HG03571 (cell line): ENCODE measurements around the gene CLIP4.

Experiments
- ATAC-seq: cut with Tn5 transposase; IDR thresholded peaks from one replicate; pipeline ENCODE4 v1.9.1; 2021; ENCODE audit not compliant: unreplicated experiment

The CLIP4 gene

DNA sequence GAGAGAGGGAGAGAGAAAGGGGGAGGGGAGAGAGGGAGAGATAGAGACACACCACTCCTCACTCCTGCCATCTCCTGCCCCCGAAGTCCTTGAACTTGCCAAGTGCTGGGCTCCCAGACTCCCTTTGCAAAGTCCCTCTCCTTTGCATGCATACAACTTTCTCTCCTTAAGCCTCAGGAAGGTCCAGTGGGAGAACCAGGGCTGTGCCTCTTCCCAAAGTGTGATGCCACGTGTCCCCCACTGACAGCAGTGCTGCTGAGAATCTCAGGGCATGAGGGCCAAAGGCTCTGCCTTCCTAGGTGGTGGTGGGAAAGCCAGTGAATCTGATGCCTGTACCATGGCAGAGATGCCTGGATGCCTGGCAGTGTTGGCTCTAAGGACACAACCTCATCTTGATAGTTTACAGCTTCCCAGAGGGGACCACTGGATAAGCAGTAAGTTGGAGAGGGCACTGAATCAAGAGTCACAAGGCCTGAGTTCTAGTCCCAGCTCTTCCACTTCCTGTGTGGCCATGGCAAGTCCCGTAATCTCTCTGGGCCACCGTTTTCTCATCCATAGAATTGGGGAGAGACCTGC lies 103.4 kb downstream of the CLIP4 start:
- no peak for ATAC-seq

DNA sequence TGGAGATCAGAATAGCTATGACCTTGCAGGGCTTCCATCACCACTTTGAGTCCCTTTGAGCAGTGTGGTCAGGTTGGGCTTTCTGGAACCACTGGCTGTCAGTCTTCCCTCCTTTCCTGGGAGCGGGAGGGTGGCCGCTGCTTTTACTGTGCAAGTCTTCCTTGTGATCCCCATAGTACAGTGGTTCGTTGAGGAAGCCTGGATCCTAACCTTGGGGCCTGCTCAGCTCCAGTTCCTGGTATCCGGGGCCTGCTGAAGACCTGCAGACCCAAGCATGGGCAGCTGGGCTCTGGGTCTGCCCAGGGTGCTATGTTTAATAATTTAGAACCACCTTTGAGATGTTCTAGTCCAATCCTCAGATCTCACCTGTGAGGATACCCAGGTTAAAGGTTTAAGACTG lies 104.2 kb downstream of the CLIP4 start:
- ATAC-seq: no peak

- ATAC-seq: no peak
These were observed 105.5 kb downstream of the CLIP4 start for GRCh38 chr2:29220506-29221270.

DNA sequence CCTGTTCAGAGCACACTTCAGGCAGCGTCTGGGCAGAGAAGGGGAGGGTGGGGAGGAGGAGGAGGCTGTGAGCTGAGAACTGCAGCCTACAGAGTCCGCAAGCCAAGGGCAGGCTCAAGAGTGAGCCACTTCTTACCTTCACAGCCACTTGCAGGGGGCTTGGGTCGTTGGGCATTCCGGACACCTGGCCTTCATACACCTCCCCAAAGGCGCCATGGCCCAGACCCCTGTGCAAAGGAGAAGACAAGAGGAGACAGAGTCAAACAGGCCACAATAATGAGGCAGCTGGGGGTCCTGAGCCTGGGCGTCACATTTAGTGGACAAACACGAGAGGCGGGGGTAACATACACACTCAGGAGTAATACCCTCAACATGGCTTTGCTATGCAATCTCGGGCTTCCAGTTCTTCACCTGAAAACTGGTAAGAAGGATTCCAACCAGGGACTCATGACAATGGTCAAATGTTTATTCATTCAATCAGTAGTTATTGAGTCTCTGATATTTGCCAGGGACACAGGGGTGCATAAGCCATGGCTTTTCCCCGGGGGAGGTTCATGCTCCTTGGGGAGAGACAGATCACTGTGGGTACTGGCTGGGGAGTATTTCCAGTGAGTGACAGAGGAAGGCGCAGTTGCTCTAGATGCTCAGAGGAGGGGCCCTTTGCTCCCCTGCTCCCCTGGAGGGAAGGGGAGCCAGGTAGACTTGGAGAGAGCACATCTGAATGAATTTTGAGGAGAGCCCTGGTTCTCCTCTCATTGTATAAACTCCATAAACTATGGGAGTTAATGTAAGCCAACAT lies 107.4 kb downstream of the CLIP4 start:
- ATAC-seq: no peak

DNA sequence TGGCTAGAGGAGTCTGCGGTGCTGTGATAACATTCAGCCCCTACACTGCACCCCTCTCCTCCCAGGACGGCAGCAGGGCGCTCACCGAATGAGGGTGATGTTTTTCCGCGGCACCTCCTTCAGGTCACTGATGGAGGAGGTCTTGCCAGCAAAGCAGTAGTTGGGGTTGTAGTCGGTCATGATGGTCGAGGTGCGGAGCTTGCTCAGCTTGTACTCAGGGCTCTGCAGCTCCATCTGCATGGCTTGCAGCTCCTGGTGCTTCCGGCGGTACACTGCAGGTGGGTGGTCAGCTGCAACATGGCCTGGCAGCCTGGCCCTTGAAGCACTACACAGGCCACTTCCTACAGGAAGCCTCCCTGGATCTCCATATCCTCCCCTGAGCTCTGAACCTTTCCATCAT lies 108.0 kb downstream of the CLIP4 start:
- no peak for ATAC-seq

- ATAC-seq: no peak
These were observed 108.9 kb downstream of the CLIP4 start for GRCh38 chr2:29223851-29224692.

DNA sequence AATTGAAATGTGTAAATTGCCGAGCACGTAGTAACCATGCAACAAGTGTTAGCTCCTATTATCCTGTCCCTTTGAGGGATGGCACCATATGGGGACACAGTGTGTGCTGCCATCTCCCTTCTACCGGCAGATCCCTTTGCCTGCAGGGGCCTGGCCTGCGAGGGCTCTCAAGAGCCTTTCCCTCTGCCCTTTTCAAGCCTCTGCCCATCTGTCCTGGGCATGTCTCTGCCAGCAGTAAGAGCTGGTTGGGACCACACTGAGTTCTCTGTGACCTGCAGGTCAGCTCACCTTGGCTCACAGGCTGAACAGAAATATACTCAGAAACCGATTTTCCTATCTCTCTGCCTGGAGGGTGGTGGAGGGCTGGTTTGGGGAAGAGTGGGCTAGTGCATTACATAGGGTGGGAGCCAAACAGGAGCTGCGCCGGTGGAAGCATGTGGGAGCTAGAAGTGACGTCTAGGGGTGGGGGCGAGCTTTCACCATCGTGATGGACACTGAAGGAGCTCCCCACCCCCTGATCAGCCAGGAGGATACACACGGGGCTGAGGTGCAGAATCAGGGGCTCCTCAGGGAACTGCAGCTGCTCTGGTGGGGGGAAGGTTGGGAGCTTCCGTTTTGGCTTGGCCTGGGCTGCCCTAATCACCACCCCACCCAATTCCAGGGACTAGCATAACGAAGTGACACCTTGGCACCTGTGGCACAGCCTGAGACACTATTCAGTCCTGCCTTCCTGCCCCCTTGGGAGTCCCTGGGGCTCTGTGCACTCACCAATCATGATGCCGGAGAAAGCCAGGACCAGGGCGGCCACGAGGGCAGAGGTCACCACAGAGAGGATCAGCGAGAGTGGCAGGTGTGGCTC lies 109.7 kb downstream of the CLIP4 start:
- no peak for ATAC-seq

DNA sequence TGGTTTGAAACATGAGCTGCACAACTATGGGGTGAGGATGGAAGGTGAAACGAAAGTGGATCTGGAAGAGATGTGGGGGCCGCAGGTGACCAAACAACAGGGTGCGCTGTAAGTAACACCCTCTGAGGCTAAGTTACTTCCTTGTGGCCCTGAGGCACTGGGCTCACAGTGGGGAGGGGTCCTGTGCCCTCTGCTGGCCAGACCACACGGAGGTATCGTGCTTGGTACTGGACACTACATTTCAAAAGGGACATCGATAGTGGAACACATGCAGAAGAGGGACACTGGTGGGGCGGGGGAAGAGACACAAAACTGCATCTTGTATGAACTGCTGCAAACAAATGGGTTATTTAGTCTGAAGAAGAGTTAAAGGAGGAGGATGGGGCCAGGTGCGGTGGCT lies 110.6 kb downstream of the CLIP4 start:
- no peak for ATAC-seq

DNA sequence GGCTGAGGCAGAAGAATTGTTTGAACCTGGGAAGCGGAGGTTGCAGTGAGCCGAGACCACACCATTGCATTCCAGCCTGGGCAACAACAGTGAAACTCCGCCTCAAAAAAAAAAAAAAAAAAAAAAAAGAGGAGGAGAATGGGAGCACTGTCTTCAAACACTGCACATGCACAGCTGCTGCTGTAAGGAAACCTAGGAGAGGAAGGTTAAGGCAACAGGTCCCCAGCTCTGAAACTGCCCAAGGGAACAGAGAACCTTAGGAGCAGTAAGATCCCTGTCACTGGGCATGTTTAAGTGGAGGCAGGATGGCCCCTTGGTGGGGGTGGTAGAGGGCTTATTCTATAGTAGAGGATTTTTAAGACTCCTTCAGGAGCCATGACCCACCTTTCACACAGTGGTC lies 111.2 kb downstream of the CLIP4 start:
- no peak for ATAC-seq

GRCh38 chr2:29226808-29227207 lies 111.6 kb downstream of the CLIP4 start:
- ATAC-seq: no peak

- no peak for ATAC-seq
These were observed 112.9 kb downstream of the CLIP4 start for GRCh38 chr2:29227935-29228675.

DNA sequence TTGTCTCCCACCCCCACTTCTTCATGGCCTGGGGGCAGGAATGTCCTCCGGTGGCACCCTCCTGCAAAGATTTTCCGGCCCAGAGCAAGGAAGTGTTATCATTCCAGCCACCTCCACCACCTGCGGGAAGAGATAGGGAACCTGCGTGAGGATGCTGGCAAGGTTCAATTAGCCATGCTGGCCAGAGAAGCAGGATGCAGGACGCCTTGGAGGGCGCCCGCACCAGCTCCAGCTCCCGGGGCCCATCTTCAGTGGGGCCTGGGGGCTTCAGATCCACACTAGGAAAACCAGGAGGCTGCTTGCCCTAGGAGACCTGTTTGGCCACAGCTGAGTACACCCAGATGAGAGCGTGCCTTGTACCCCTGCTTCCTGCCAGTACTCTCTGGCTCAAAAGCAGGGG lies 113.7 kb downstream of the CLIP4 start:
- ATAC-seq: no peak

- no peak for ATAC-seq
These were observed 114.4 kb downstream of the CLIP4 start for GRCh38 chr2:29229640-29230039.

GRCh38 chr2:29232041-29232440 lies 116.8 kb downstream of the CLIP4 start:
- ATAC-seq: no peak

GRCh38 chr2:29233428-29233827 lies 118.2 kb downstream of the CLIP4 start:
- ATAC-seq: no peak

GRCh38 chr2:29235411-29235810 lies 120.2 kb downstream of the CLIP4 start:
- no peak for ATAC-seq

DNA sequence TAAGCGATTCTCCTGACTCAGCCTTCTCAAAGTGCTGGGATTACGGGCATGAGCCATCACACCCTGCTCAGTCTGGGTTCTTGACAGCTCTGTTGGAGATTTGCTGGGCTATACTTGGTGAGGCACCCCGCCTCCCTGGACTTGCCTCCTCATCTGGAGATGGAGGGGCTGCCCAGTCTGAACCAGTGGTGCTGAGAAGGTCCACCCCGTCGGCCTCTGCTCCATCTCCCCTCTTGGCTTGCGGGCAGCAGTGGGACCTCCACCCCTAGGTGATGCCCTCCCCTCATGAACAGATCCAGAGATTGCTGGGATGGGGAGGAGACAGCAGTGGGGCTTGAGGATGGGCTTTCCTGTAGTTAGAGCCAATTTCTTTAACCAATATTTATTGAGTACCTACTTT lies 120.9 kb downstream of the CLIP4 start:
- ATAC-seq: no peak

DNA sequence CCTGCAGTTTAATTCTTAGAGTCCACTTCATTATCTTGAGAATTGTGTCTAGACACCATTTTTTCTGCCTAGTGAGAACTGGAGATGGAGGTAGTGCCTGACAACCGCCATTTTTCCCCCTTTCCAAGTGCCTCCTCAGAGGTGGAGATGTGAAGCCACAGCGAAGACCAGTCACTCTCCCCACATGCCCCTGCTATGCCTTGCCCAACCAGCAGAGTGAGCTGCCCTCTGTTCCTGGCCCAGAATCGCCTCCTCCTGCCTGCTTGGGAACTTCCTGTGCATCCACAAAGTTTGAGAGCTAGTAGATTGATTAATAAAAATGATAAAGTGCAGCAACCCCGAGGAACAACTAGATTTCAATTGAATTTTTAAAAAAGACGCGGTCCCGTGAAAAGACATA lies 123.3 kb downstream of the CLIP4 start:
- no peak for ATAC-seq
